Tibial nerve (tissue), 4 donors: ENCODE data around the gene WNT5A. TPM values are rescaled to one million over a fixed set of nuclear protein-coding genes. Genes with fewer than 3 reads are reported as not detected.
A peak's percentile ranks its signal among the peaks of the same experiment; 100 is the strongest.

Experiments used
- DNase-seq, 2 donors: peaks; one replicate each; pipeline ENCODE4 v3.0.0-alpha.2; 2019; ENCODE audit warnings: low spot score in 2 of 2
- H3K27ac ChIP-seq, 4 donors: fragments of 200-600 bp; sonication (generic) in 3 of 4; one replicate each; pipeline ENCODE4 v1.5.1; 2017 to 2019; ENCODE audit warnings: mild to moderate bottlenecking in 1 of 4
- H3K27me3 ChIP-seq, 2 donors: fragments of 200-600 bp; sonication (generic) in 1 of 2; one replicate each; pipeline versions ENCODE4 v1.5.1 to v1.6.0; 2017 to 2019
- H3K36me3 ChIP-seq, 3 donors: fragments of 200-600 bp; sonication (generic); one replicate each; pipeline ENCODE4 v1.5.1; 2018 to 2019
- H3K4me1 ChIP-seq, 4 donors: fragments of 200-600 bp; sonication (generic) in 3 of 4; one replicate each; pipeline ENCODE4 v1.5.1; 2017 to 2019
- H3K4me3 ChIP-seq, 4 donors: fragments of 200-600 bp; sonication (generic) in 3 of 4; one replicate each; pipeline ENCODE4 v1.5.1; 2017 to 2019; ENCODE audit warnings: mild to moderate bottlenecking in 1 of 4, moderate library complexity in 1 of 4
- H3K9me3 ChIP-seq, 4 donors: fragments of 200-600 bp; sonication (generic) in 3 of 4; one replicate each; pipeline ENCODE4 v1.5.1; 2017 to 2019
- EP300 ChIP-seq, 2 donors: sonication (generic); formaldehyde crosslinking; IDR thresholded peaks; one replicate each; pipeline ENCODE4 v1.6.1; 2017; ENCODE audit warnings: antibody characterized with exemption in 2 of 2, mild to moderate bottlenecking in 1 of 2
- POLR2A ChIP-seq, 2 donors: fragments of 450-650 bp; IDR thresholded peaks; one replicate each; pipeline ENCODE4 v1.6.1; 2017; ENCODE audit warnings: antibody characterized with exemption in 2 of 2, mild to moderate bottlenecking in 2 of 2, moderate library complexity in 2 of 2
- WGBS, 2 donors: methylation state at CpG; one replicate each; pipeline ENCODE4 v1.1.5; 2018; 5-methylcytosine and 5-hydroxymethylcytosine counted together
- total RNA-seq, 4 donors: library from RNA; depleted of rRNA; stranded (reverse); fragments of >200 nt; gene quantifications; one replicate each; pipeline ENCODE4 v1.1.0, GENCODE V29; 2016
- TF ChIP-seq, protein P1 (sequence below), 5 experiments: fragments of 200-600 bp in 3 of 5; fragments of 450-650 bp in 2 of 5; sonication (generic) in 3 of 5; IDR thresholded peaks; one replicate each; pipeline ENCODE4 v1.5.1; 2016 to 2019; ENCODE audit warnings: antibody characterized with exemption in 5 of 5, mild to moderate bottlenecking in 3 of 5, moderate library complexity in 2 of 5

WNT5A gene
- total RNA-seq, 4 donors from 2014 or later = 0.30 to 34.5 (median 9.3) TPM

GRCh38 chr3:55526332-55527030, 39.4 kb upstream of the WNT5A start:
- H3K4me1 ChIP-seq = peaks cover 0 to 12% (median 1%) of the 10 kb centered on the region in 4 donors
- TF ChIP-seq POLR2A (IDR thresholded peaks at IDR 0.05) (no peak), EP300 (IDR thresholded peaks at IDR 0.05) (no peak)
- TF ChIP-seq, protein P1, sequence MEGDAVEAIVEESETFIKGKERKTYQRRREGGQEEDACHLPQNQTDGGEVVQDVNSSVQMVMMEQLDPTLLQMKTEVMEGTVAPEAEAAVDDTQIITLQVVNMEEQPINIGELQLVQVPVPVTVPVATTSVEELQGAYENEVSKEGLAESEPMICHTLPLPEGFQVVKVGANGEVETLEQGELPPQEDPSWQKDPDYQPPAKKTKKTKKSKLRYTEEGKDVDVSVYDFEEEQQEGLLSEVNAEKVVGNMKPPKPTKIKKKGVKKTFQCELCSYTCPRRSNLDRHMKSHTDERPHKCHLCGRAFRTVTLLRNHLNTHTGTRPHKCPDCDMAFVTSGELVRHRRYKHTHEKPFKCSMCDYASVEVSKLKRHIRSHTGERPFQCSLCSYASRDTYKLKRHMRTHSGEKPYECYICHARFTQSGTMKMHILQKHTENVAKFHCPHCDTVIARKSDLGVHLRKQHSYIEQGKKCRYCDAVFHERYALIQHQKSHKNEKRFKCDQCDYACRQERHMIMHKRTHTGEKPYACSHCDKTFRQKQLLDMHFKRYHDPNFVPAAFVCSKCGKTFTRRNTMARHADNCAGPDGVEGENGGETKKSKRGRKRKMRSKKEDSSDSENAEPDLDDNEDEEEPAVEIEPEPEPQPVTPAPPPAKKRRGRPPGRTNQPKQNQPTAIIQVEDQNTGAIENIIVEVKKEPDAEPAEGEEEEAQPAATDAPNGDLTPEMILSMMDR (IDR thresholded peaks at IDR 0.05) = no peak
- no peak for DNase-seq
- H3K4me3 ChIP-seq = no peak overlapping the region
- no peaks in the 10 kb centered on the region for H3K9me3 ChIP-seq
- H3K27me3 ChIP-seq = no peaks in the 10 kb centered on the region
- no peaks in the 10 kb centered on the region for H3K36me3 ChIP-seq
- 85 to 87% methylated on average over 10 of the region's 10 CpGs for WGBS, 2 donors
- no peak overlapping the region for H3K27ac ChIP-seq

GRCh38 chr3:55525436-55525835, 38.3 kb upstream of the WNT5A start:
- WGBS, 2 donors = 87 to 90% methylated on average over 3 of the region's 3 CpGs
- no peaks in the 10 kb centered on the region for H3K27me3 ChIP-seq
- no peaks in the 10 kb centered on the region for H3K9me3 ChIP-seq
- peaks cover 0 to 16% (median 3%) of the 10 kb centered on the region in 4 donors for H3K4me1 ChIP-seq
- no peak for DNase-seq
- no peak overlapping the region for H3K4me3 ChIP-seq
- H3K27ac ChIP-seq = no peak overlapping the region
- TF ChIP-seq POLR2A (IDR thresholded peaks at IDR 0.05) (no peak), EP300 (IDR thresholded peaks at IDR 0.05) (no peak)
- TF ChIP-seq, protein P1 (IDR thresholded peaks at IDR 0.05) = no peak
- H3K36me3 ChIP-seq = no peaks in the 10 kb centered on the region

GRCh38 chr3:55524565-55525244, 37.6 kb upstream of the WNT5A start:
- no peak overlapping the region for H3K27ac ChIP-seq
- no peaks in the 10 kb centered on the region for H3K27me3 ChIP-seq
- DNase-seq = no peak
- H3K36me3 ChIP-seq = no peaks in the 10 kb centered on the region
- TF ChIP-seq POLR2A (IDR thresholded peaks at IDR 0.05) = no peak
- 78 to 82% methylated on average over 4 of the region's 4 CpGs for WGBS, 2 donors
- no peak overlapping the region for H3K4me3 ChIP-seq
- H3K4me1 ChIP-seq = peaks cover 0 to 16% (median 3%) of the 10 kb centered on the region in 4 donors
- H3K9me3 ChIP-seq = no peaks in the 10 kb centered on the region

DNA sequence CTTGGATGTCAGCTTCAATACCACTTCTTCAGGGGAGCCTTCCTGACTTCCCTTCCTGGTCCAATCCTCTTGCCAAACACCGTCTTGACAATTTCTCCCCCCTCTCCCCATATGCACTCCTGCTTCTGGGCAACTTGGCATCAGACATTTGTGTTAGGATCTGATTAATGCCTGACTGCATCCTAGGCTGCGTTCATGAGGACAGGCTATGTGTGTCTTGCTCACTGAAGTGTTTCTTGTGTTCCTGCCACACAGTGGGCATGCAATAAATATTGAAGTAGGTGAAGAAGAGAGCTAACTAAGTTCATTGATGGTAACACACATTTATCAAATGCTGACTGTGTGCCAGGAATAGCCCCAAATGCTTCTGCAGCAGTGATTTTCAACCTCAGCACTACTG, 36.4 kb upstream of the WNT5A start:
- no peak overlapping the region for H3K4me3 ChIP-seq
- H3K36me3 ChIP-seq = no peaks in the 10 kb centered on the region
- no peak overlapping the region for H3K27ac ChIP-seq
- peaks cover 0 to 16% (median 3%) of the 10 kb centered on the region in 4 donors for H3K4me1 ChIP-seq
- 83 to 93% methylated on average over 2 of the region's 2 CpGs for WGBS, 2 donors
- no peak for DNase-seq
- H3K9me3 ChIP-seq = no peaks in the 10 kb centered on the region
- no peaks in the 10 kb centered on the region for H3K27me3 ChIP-seq
- TF ChIP-seq, protein P1 (IDR thresholded peaks at IDR 0.05) = no peak
- TF ChIP-seq EP300 (IDR thresholded peaks at IDR 0.05) = no peak
- no peak for TF ChIP-seq POLR2A (IDR thresholded peaks at IDR 0.05)

DNA sequence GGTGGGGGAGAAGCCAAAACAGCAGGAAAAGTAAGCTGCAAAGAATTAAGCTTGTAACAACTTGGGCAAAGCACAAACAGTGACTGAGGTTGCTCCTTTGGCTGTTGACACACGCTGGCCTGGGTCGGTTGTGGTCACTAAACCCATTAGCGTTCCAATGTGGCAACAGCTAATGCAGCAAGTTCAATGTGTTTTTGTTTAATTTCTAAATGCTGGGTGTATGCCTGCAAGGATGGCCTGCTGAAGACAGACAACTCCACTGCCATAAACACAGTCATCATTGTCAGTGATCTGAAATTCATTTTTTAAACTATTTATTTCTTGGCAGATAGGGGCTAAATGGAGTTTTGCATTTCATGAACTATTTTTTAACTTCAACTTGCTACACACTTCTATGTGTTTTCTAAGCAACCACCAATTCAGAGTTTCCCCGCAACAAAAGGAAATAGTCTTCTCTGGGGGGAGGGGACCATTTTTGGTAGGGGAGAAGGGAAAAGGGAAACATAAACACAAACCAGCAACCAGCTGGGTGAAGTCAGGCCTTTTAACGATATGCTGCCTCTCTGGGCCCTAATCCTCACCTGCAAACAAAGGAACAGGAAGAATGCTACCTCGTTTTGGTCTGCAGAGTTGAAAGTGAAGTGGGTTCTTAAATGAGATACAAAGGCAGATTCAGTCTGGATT, 34.8 kb upstream of the WNT5A start:
- 32 to 45% methylated on average over 6 of the region's 6 CpGs for WGBS, 2 donors
- Histone ChIP-seq H3K27me3 (no peaks in the 10 kb centered on the region), H3K4me3 (no peak overlapping the region), H3K4me1 (peaks cover 0 to 16% (median 3%) of the 10 kb centered on the region in 4 donors), H3K9me3 (no peaks in the 10 kb centered on the region), H3K36me3 (no peaks in the 10 kb centered on the region), H3K27ac (no peak overlapping the region)
- peak in 1 of 2 donors; percentile 35 for DNase-seq
- TF ChIP-seq, protein P1 (IDR thresholded peaks at IDR 0.05) = no peak
- TF ChIP-seq POLR2A (IDR thresholded peaks at IDR 0.05) (no peak), EP300 (IDR thresholded peaks at IDR 0.05) (peak in 1 of 2 donors; percentile 42)
